T47D (cell line): ENCODE results near the gene PLA2G4E.
A peak's percentile ranks its signal among the peaks of the same experiment; 100 is the strongest.

Experiments
- DNase-seq, 2 experiments: peaks; one replicate each; pipeline versions ENCODE4 v3.0.0 to v3.0.0-alpha.2; 2011 to 2012; ENCODE audit warnings: low read depth in 1 of 2, low spot score in 1 of 2
- JUND ChIP-seq: IDR thresholded peaks from 2 replicates; pipeline ENCODE4 v1.6.1; 2012; ENCODE audit warnings: low read depth
- in situ Hi-C: cut with HindIII; loops from 2 replicates; pipeline ENCODE4 v1.10.0; 2016; ENCODE audit warnings: low sequenced_read_pairs, low pct_unique_long_range_greater_than_20kb

Gene PLA2G4E

GRCh38 chr15:41990691-41991090, 30.2 kb downstream of the PLA2G4E start:
- no peak for DNase-seq
- no peak for TF ChIP-seq JUND
- in situ Hi-C loops: no loop called here

GRCh38 chr15:41990243-41990605, 30.6 kb downstream of the PLA2G4E start:
- no peak for TF ChIP-seq JUND
- no peak for DNase-seq
- in situ Hi-C loops: no loop called here

GRCh38 chr15:41989573-41990242, 31.1 kb downstream of the PLA2G4E start:
- in situ Hi-C loops: no loop called here
- peak; percentile 83 to 86 for DNase-seq
- TF ChIP-seq JUND: no peak

DNA sequence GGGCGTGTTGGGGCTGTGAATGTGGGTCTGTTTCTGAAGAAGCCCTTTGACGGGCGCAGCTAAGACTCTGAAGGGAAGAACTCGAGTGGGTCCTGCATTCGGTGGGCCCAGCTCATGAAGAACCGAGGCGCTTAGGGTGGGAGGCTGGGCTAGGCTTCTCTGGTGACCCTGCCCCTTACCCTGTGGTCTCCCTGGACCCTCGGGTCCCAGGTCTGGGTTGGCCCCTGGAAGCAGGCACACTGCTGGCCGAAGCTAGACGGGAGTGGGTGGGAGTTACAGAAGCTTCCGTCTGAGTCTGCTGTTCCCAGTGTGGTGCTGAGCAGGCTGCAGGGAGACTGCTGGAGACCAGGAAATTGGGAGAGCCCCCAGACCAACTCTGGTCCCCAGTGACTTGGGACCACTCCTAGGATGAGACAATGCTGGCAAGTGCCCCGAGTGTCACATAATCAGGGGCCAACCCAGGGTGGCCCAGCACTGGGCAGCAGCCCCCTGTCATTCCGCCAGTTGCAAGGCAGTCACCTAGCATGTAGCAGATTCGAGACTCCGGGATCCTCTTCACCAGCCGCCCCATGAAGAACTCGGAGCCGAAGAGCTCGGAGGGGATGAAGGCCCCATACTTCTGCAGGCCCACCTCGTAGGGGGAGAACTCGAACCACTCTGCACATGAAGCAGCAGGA, 31.8 kb downstream of the PLA2G4E start:
- in situ Hi-C loops: no loop called here
- no peak for TF ChIP-seq JUND
- no peak for DNase-seq

DNA sequence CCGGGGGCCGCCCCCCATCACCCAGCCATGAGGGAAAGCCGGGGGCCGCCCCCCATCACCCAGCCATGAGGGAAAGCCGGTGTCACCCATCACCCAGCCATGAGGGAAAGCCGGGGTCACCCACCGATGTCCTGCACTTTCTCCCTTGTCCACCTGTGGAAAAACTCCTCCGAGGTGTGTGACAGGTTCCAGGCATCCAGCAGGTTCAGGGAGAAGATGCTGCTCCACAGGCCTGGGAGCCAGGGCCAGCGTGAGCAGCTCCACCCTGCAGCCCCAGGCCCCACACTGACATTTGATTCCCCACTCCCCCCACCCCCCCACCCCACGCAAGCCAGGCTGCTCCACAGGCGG, 32.9 kb downstream of the PLA2G4E start:
- DNase-seq: no peak
- no peak for TF ChIP-seq JUND
- in situ Hi-C loops: no loop called here

DNA sequence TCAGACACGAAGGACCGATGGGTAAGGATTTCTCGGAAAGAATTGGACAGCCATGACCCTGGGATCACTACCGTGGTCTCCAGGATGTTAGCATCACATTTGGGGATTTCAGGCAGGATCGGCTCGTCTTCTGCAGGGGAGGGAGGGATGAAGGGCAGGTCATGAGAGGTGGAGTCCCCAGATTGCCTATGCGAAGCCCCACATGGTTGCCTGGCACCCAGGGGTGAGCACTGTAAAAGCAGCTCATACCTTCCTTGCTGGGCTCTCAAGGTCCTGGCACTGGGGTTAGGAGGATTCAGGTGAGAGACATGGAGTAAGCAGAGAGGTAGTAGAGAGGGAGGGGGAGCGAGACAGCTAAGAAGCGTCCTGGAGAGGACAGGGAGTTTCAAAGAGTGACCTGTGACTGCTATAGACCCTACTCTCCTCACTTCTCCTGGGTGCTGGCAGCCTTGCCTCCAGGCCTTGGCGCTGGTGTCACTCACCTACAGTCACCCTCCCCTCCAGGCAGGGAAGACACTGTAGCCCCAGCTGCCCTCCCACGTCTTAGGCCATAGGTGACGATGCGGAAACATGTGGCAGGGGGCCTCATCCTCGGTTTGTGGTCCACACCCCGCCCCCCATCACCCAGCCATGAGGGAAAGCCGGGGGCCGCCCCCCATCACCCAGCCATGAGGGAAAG, 33.5 kb downstream of the PLA2G4E start:
- TF ChIP-seq JUND: no peak
- no peak for DNase-seq
- in situ Hi-C loops: no loop called here

DNA sequence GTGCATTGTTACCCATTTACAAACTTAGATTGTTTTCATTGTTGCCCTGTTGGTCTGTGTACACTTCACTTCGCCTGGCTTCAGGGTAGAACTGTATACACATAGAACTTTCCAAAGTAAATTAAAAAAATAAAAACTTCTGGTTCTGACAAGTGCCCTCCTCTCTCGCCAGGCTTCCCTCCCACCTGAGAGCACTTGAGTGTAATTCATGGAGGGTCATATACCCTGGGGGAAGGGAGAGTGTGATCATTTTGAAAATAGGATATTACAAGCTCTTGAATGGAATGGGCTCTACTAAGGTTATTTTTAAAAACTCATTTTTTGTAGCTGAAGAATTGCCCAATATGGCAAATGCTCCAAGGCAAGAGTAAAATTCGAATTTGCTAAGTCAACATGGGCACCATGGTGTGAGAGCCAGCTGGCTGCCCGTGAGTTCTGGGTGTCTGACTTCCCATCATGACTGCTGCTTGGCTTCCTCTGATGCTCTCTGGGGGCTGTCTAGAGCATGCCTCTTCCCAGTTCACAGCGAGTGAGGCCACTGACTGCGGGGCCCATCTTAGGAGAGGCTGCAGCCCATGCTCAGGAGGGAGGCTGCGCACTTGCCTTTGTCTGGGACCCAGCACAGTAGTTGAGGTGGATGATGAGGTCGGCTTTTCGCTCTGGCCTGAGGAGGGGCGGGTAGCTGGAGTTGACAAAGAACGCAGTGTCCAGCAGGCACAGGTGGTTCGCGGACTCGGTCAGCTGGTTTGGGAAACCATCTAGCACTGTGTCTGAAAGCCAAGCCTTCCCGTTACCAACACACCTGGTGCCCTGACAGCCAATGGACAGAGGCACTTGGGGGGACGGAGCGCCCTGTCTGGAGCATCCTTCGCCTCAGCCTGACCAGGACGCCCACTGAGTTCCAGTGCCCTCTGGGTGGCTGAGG, 35.3 kb downstream of the PLA2G4E start:
- TF ChIP-seq JUND: no peak
- in situ Hi-C loops: no loop called here
- no peak for DNase-seq

DNA sequence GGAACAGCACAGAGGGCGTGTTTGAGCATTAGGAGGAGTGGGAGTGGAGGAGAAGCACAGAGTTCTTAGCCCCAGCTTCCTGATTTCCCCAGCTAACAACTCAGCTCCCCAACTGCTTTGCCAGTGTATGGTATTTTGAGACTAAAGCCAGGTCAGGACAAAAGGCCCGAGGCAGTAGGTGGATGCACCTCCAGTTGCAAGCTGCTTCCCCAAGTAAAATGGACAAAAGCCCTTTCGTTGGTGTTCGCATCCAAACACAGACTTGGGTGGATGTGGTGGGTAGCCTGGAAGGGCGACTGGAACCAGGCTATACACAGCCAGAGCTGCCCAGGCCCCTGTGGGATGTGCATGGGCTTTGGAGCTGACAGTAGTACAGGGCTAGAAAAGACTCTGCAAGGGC, 36.2 kb downstream of the PLA2G4E start:
- no peak for DNase-seq
- TF ChIP-seq JUND: no peak
- in situ Hi-C loops: no loop called here

DNA sequence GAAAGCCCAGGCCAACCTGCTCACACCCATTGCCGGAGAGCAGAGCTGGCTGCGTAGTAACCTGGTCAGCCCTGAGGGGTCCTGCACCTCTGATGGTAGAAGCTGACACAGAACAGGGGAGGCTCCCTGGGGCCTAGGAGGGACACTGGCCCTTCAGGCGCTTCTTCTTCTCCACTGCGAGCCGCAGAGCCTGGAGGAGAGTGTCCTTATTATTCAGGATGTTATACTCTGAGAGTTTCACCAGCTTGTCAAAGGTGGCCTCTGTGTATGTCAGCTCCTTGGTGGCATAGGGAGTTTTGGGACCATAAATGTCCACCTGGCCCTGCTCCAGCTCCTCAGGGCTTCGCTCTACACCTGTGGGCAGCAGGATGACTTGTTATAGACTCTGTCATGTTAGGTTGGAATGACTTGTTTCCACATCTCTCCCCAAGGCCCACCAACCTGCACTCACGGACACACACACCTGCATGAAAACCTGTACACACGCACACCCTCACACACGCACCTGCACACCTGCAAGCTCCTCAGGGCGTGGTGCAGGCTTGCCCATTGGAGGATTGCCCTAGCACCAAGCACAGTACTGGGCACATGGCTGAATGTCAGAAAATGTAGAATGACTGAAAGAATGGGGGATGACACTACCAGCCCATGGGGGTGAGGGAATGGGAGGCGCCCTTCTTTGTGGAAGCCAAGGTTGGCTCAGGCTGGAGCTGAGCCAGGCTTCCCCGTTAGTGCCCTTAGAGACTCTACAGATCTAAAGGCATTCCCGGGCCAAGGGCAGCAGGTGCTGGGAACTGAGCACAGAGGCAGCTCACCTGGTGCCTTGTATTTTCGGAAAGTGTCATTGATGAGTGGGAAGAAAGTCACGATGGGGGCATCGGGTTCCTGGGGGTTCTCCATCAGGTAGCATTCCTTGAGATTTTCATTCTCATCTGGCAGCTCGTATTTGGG, 36.9 kb downstream of the PLA2G4E start:
- in situ Hi-C loops: no loop called here
- TF ChIP-seq JUND: no peak

GRCh38 chr15:41983221-41983620, 37.6 kb downstream of the PLA2G4E start:
- no peak for DNase-seq
- TF ChIP-seq JUND: no peak
- in situ Hi-C loops: no loop called here

More for the DNA sequence above, 36.9 kb downstream of the PLA2G4E start:
- no peak for DNase-seq

GRCh38 chr15:41982133-41982930, 38.5 kb downstream of the PLA2G4E start:
- DNase-seq: no peak
- no peak for TF ChIP-seq JUND
- in situ Hi-C loops: no loop called here
